NCI-H2107 (cell line): ENCODE data around the gene CNTRL.

Experiments
- DNase-seq: peaks from one replicate; lab custom pipeline; 2025; lab: John Stamatoyannopoulos, UW

Gene CNTRL

DNA sequence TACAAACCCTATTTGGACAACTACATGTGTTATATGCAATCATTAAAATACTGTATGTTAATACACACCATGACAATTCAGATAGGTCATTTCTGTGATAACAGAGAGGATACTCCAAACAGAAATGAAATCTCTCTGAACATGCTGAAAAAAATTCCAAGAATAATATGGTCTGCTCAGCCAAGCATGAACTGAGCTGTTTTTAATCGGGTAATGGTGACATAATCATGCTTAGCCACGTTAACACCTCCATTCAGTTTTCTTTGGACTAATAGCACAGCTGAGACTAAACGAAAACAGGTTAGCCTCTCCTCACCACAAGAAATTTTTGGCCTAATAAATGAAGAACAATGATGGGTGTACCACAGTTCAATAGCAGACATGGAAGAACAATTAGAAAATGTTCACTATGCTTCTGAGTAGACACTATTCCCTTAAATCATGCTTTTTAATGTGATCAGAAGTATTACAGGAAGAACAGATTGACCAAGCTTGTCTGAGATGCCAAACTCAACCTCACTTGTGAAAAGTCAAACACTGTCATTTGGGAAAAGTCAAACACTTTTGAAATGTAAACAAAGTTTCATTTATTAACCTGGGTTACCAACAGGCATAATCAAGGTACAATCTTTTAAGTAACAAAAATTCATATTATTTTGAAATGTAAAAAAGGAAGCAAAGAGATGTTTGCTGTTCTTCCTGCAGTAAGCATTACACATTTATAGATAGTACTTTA lies 107.5 kb downstream of the CNTRL start:
- DNase-seq = no peak

DNA sequence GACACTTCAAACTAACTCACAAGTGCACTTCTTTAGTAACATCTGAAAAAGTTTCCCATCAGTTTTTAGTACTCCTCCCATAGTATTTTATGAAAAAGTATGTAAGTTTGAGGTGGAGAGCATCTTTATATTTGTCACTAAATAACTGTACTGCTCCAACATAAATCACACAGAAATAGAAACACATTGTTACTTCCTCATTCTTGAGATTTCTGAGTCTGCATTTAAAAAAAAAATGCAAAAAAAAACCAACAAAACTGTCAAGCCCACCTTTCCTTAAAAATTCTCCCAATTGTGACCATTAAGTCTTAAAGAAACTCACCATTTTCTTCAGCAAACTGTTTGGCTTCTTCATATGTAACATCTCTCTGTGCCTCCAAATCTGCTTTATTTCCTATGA lies 108.2 kb downstream of the CNTRL start:
- no peak for DNase-seq

DNA sequence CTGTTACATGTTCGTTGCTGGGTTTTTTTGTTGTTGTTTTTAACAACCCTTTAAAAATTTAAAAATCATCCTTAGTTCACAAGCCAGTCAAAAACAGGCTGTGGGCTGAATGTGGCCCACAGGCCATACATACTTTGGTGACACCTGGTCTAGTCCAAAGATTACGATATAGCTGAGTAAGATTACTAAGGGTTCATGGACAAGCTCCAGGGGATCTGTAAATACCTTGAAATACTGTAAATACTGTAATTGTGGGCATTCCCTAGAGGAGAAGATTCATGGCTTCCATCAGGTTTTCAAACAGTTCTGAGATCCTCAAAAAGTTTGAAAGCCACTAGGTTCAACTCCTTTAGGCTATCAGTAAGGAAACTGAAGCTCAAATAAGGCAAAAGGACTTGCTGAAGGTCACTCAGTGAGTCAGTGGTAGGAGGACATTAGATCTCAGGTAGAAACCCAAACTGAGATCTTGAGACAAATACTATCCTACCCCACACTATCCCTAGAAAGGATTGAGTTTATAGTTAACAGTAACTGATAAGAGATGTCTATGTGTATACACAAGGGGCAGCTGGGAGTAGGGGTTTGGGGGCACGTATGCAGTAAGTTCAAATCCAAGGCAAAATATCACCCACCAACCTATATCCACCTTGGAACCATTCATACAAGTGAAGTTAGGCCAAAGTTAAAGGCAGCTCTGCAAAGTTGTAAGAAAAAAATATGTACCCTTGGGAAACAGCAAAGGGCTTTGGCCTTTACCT lies 109.1 kb downstream of the CNTRL start:
- no peak for DNase-seq

DNA sequence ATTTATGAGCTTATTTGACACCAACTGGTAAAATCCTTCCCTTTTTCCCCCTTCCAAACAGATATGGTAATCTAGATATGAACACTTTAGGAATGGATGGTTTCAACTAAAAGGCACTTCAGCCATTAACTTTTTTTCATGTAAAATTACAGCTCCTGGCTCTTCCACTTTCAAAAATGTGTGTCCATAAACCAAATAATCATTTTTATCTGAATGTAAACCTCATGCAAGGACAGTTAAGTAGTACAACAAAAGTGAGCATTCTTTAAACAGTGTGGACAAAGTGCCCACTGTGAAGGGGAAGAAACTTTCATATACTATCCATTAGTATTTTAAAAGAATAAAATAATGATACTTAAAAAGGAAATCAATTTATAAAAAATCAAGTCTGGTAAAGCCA lies 109.7 kb downstream of the CNTRL start:
- no peak for DNase-seq

DNA sequence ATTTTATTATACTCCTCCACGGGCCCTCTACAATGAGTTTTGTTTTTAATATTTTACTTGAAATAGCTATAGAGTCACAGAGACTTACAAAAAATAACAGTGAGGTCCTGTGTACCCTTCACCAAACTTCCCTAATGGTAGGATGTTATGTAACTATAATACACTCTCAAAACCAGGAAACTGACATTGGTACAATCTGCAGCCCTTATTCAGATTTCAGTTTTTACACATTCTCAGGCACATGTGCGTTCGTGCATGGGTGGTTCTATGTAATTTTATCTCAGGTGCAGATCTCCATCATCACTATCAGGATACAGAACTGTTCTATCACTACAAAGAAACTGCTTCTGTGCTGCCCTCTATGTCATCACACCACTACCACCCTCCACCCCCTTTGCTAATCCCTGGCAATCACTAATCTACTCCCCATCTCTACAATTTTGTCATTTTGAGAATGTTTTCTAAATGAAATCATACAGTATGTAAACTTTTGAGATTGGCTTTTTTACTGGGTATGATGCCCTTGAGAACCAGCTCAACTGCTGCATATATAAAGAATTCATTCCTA lies 110.5 kb downstream of the CNTRL start:
- DNase-seq = no peak

DNA sequence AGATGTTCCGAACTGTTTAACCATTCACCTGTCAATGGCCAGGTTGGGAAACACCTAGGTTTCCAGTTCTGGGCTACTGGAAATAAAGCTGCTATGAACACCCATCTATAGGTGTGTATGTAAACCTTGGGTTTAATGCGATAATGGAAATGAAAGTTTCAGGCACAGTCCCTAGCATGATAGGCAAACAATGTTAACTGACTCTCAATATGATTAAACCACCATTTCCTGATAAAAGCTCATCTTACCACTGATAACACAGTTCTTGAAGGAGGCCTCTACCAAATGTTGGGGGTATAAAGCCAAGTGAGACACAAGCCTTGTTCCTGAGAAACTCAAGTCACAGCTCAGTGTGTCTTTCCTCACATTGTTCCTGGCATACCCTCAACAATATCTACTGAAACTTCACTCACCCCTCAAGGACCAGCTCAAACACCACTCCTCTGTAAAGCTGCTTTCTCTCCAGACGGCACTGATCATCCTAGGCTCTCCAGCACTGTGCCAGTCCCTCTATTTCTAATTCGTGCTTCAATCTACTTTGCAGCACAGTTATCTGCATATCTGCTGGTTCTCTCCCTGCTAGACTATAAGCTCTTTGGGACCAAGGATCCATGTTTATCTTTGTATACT lies 111.1 kb downstream of the CNTRL start:
- DNase-seq = no peak

DNA sequence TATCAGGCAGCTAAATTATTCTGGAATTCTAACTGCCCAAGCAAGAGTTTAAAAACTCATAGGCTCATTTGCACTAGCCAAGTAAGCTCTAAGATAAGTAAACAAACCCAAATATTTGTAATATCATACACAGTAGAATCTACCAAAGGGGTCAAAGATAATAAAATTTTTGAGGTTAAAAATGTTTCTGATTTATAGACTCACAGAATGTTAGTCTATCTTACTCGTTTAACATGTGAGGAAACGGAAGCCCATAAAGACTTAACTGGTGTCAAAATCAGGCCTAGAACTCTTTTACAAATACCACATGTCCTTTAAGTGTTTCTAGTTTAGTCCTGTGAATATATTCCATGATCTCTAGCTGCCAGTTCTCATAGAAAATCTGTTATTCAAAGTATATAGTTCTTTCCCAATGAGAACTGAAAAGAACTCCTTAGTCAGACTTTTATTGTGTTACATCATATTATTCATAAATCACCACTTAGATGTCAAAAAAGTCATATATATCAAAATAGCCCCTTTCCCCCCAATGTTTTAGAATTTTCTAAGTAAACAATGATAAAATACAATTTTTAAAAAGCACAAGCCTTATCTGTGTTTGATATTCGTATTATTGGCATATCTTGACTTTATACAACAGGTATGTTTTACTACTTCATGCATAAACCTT lies 113.0 kb downstream of the CNTRL start:
- DNase-seq = no peak

DNA sequence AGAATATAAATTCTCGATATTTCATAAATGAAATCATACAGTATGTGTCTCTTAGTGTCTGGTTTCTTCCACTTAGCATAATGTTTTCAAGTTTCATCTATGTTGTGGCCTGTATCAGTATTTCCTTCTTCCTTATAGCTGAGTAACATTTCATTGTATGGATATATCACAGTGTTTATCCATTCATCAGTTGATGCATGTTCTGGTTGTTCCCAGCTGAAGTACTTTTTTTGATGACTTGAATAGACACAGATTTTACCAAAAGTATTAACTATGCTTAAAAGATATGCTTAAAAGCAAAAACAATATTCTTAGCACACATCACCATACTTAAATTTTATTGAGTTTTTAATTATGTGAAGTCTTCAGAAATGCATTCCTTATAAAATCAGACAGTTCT lies 114.3 kb downstream of the CNTRL start:
- no peak for DNase-seq

DNA sequence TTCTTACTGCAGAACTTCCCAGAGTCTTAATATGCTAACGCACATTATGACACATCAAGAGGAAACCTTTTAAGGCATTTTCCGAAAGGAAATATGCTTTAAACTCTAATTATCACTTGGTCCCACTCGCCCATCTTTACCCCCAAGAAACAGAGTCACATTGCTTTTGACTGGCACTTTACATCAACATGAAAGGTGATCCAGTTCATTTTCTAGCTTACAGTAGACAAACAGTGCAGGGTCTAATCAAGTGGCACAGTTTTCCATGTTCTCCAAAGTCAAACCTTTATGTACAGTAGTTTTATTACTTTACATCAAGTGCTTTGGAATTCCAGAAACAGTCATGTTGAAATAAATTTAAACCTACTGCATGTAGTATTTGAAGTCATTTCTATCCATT lies 114.9 kb downstream of the CNTRL start:
- DNase-seq = no peak

DNA sequence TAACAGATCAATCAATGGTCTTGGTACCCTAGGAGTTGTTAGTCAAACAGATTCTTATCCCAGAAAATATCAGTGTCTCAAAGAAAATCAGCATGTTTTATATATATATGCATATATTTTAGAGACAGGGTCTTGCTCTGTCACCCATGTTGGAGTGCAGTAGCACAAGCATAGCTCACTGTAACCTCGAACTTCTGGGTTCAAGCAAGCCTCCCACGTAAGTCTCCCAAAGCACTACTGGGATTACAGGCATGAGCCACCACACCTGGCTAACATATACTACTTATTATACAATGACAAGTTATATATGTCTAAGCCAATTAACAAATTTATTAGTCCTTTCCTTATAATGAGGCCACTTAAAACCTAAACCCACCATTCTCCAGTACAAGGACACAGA lies 116.5 kb downstream of the CNTRL start:
- no peak for DNase-seq

DNA sequence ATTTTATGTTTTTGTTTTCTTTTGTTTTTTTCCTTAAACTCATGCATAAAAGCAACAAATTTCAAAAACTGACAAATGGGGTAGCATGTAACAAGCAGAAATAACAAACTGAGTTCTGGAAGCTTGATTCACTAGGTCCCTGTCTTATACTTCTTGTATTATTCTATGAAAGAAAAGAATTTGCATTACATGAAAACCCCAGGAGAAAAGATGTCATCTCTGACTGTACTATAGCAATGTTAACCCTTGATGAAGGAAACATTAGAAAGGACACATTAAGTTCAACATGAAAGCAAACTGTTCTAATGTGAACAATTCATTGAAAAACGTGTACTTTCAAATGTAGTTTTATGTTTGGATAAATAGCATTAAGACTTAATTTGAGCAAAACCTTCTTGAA lies 117.8 kb downstream of the CNTRL start:
- no peak for DNase-seq

DNA sequence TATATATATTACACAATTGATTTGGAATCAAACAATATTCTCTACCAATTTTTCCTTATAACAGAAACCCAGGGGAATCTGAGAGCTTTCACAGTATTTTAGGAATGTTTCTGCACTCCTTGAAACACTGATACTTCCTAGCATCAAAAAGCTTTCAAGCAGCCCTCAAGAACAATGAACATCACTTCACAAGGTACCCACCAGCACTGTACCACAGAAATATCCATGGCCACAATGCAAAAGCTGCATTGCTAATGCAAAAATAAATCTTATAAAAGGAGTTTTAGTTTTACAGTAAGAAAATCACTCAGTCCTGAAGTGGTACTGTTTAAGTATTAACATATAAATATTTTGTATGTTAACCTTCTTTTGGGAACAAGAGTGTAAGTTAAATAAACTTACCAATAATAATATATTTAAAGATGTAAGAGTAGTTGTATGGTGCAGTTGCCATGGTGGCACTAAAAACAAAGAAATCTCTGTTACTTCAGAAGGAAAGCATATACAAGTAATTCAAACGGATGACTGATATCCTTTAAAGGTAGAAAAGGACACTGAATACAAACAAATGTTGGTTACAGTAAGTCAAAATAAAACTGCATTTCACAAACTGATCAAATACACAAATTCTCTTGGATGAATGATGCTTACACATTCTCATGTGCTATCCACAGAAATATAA lies 118.3 kb downstream of the CNTRL start:
- DNase-seq = no peak

DNA sequence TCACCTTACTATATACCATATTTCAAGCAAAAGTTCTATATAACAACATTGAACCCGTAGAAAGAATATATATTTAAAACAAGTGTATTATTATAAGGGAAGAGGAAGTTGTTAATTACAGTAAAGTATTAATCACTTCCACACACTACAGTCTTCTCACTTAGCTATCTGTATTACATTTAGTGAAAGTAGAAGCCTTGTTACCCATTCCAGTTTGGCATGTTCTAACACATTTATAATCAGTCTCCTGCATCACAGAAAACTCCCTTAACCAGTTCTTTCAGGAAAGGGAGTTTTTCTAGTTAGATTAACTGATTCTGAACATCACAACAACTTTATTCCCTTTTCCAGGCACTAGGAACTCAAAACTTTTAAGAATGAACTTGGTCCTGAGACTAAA lies 120.0 kb downstream of the CNTRL start:
- no peak for DNase-seq

DNA sequence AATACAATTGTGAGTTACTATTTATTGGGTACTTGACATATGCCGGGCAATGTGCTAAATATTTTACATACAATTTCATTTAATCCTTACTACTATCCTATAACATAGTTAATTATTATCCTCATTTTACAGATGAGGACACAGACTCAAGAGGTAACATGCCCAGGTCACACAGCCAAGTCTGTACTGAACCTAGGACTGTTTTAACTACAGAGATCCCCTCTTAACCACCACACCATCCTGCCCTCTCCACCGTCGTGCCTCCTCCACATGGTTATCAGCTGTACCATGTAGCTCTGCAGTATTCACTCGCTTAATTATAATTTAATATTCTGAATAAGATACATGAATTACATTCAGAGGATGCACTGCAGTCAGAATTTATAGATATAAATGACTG lies 121.6 kb downstream of the CNTRL start:
- DNase-seq = no peak

DNA sequence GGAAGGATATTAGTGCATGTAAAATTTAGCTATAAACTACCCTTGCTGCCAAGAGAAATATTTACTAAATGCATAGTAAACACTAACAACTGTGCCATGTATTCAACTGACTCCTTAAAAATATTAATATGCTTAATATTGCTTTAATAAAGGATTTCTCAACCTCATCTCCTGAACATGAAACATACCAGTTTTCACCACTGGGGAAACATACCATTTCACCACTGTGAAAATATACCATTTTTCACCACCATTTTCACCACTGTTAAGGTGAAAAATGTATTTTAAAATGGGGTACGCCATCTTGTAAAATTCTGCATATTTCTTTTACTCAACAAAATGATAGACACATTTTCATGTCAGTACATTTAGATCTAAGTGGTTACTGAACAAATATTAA lies 122.4 kb downstream of the CNTRL start:
- DNase-seq = no peak

DNA sequence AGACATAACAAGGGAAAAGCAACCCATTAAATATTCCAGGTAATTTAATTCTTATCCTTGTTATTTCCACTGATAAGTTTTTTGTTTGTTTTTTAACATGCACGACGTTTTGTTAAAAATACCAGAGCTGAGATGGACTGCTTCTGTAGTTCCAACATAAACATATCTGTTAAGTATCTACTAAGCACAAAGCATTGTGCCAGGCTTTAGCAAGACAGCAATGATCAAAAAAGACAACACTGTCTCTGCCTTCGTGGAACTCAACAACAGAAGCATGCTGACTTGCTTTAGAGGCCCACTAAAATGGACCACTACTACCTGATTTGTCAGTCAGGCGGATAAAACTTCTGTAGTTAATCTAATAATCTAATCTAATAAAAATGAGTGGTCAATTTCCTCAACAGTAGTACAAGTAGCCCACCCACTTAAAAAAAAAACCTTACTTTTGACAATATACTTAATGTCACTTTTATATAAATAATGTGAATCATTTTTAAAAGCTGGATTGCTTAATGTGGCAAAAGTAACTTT lies 123.8 kb downstream of the CNTRL start:
- DNase-seq = no peak

DNA sequence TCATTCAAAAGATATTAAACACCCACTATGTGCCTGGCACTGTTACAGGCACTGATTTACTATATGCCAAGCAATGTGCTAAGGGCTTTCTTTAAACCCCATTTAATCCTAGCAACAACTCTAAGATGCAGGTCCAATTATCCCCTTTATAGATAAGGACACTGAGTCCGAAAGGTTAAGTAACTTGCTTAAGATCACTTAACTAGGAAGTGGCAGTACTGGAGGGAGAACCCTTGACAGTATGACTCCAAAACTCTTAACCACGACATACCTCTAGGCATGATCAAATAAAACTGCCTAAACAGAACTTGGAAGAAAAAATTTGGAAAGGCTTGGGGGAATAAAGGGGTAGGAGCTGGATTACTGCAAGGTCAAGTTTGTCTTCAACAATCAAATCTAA lies 125.2 kb downstream of the CNTRL start:
- DNase-seq = no peak

DNA sequence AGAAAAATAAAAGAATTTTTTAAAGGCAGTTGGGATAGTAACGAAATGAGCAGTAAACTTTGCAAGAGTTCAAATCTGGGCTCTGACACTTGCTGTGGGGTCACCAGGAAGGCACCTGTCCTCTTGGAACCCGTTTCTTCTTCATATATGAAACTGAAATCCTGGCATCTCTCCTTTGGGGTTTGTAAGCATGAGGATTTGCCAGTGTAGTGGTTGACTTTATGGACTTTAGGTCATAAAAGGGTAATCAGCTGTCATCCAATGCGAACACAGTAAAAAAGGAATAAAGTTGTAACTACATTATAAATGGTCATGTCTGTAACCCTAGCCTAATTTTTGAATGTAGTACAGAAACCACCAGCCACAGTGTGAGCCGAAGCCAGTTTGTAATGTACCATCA lies 125.6 kb downstream of the CNTRL start:
- no peak for DNase-seq

DNA sequence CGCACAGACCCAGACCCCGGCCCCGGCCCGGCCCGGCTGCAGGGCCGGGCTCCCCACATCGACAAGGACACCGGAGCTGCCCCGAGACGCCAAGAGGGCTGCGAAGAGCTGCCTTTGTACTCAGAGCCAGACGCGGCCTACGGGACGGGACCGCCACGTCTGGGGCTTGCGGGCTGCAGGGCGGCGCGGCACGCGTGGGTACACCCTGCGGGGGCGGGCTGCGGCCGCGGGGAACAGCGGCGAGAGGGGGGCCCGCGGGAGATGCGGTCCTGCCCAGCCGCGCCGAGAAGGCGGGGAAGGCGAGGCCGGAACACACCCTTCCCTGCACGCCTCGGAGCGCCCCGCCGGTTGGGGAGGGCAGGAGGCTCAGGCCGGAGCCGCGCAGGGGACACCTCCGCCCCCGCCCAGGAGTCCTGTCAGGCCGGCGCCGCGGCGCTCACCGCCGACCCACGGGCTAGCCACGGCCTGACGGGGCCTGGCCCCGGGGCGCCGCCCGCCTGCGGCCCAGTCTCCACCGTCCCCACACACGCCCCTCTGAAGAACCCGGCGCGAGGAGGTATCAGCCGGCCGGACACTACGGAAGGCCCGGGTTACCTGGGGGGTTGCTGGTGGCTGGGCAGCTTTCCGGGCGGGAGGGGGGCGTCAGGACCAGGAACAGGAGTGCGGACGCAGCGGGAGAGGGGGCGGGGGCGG lies 126.4 kb downstream of the CNTRL start:
- no peak for DNase-seq

DNA sequence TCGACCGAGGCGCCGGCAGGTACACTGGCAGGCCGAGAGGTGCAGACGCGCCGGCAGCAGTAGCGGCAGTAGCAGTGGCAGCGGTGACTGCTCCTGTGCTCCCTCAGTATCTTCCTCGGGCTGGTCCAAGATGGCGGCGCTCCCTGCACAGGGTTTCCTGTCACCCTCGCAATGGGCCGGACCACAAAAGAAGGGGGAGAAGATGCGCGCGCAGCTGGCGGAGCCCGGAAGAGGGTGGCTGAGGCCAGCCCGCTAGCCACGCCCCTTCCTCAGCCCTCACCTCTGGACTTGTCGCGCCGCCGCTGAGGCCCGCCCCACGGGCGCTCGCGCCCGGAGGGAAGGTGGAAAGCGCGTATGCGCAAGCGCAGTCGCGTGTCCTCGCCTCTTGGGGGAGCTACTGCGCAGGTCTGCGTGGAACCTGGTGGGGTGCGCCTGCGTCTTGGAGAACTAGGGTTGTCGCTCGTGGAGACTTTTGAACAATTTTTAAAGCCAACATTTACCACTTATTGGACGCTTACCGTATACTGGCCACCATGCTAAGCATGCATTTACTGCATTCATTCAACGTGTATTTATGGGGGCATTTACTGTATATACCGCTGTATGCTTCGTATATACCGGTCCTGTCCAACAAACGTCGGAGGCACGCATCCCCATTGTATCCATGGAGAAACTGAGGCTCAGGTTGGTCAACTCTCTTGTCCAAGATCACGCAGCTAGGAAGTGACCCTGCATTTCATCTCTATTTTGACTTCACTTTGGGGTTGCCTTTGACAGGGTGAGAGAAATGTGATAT lies 127.2 kb downstream of the CNTRL start, which contains the start of gene RAB14:
Gene RAB14, minus strand, starts transcription at position 132 of the 796 bp plus-strand sequence. CDS start 8,457 bp downstream, outside the sequence.
- peak; percentile 98 for DNase-seq
